Activated T-helper 17 cell treated with anti-CD3 and anti-CD28 coated beads, Interleukin-2, amount 50 U/mL, for 72 hours (primary cell): ENCODE measurements around the gene TCOF1. TPM values are rescaled to one million over a fixed set of nuclear protein-coding genes. Genes with fewer than 3 reads are reported as not detected.
A peak's percentile ranks its signal among the peaks of the same experiment; 100 is the strongest.

Source experiments
- ATAC-seq: fragments of 150-1000 bp; cut with Tn5 transposase; replicated peaks from 2 replicates; pipeline ENCODE4 v1.10.0; 2021; ENCODE audit warnings: mild to moderate bottlenecking, moderate library complexity
- H3K27ac Mint-ChIP-seq: one replicate; pipeline ENCODE4 v1.8.0; 2022; ENCODE audit warnings: mixed read lengths
- H3K27me3 Mint-ChIP-seq: one replicate; pipeline ENCODE4 v1.8.0; 2022; ENCODE audit warnings: mixed read lengths
- H3K36me3 Mint-ChIP-seq: one replicate; pipeline ENCODE4 v1.8.0; 2022; ENCODE audit warnings: low read depth, mild to moderate bottlenecking, mixed read lengths
- H3K4me1 Mint-ChIP-seq: one replicate; pipeline ENCODE4 v1.8.0; 2022; ENCODE audit warnings: mixed read lengths
- H3K4me3 Mint-ChIP-seq: one replicate; pipeline ENCODE4 v1.8.0; 2022; ENCODE audit warnings: mild to moderate bottlenecking, mixed read lengths
- H3K9me3 Mint-ChIP-seq: one replicate; pipeline ENCODE4 v1.8.0; 2022; ENCODE audit warnings: mixed read lengths
- total RNA-seq, 2 donors: library from RNA; stranded (reverse); gene quantifications; one replicate each; pipeline ENCODE4 v1.2.3, GENCODE V29; 2022

The TCOF1 gene
- total RNA-seq, 2 donors from 2014 or later: 55.3 to 117 TPM

- no peak for ATAC-seq
- Mint-ChIP-seq H3K27me3 (no peaks in the 10 kb centered on the region), H3K27ac (peak overlapping the region; percentile 61), H3K4me1 (no peaks in the 10 kb centered on the region), H3K36me3 (peaks cover 99% of the 10 kb centered on the region), H3K4me3 (no peak overlapping the region), H3K9me3 (no peaks in the 10 kb centered on the region)
Measured at GRCh38 chr5:150397782-150398721, 40.6 kb downstream of the TCOF1 start.

- peak; percentile 34 for ATAC-seq
- no peaks in the 10 kb centered on the region for H3K27me3 Mint-ChIP-seq
- peak overlapping the region; percentile 56 for H3K27ac Mint-ChIP-seq
- no peaks in the 10 kb centered on the region for H3K4me1 Mint-ChIP-seq
- H3K9me3 Mint-ChIP-seq: no peaks in the 10 kb centered on the region
- H3K36me3 Mint-ChIP-seq: peaks cover 99% of the 10 kb centered on the region
- H3K4me3 Mint-ChIP-seq: no peak overlapping the region
Measured at GRCh38 chr5:150398722-150399523, 41.4 kb downstream of the TCOF1 start.

DNA sequence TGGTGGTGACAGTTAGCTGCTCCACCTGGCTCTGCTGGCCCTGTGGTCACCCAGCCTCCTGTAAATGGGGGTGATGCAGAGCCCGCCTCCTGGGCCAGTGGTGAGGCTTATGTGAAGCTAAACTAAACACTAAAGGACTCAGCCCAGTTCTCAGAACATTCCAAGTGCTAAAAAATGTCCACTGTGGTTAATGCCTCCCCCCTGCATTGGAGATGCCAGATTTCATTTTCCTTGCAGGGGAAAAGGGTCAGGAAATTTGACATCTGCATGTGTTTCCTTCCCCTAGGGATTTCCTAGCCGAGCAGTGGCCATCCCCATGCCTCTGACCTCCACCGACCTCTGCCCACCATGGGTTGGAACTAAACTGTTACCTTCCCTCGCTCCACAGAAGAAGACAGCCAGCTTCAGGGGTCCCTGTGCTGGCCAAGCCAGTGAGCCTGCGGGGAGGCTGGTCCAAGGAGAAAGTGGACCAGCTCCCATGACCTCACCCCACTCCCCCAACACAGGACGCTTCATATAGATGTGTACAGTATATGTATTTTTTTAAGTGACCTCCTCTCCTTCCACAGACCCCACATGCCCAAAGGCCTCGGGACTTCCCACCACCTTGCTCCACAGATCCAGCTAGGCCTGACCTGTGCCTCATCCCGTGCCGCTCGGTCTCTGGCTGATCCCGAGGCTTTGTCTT, 42.2 kb downstream of the TCOF1 start:
- Mint-ChIP-seq H3K27ac (peak overlapping the region; percentile 85), H3K4me1 (no peaks in the 10 kb centered on the region), H3K27me3 (no peaks in the 10 kb centered on the region), H3K4me3 (no peak overlapping the region), H3K36me3 (peaks cover 99% of the 10 kb centered on the region), H3K9me3 (no peaks in the 10 kb centered on the region)
- no peak for ATAC-seq

DNA sequence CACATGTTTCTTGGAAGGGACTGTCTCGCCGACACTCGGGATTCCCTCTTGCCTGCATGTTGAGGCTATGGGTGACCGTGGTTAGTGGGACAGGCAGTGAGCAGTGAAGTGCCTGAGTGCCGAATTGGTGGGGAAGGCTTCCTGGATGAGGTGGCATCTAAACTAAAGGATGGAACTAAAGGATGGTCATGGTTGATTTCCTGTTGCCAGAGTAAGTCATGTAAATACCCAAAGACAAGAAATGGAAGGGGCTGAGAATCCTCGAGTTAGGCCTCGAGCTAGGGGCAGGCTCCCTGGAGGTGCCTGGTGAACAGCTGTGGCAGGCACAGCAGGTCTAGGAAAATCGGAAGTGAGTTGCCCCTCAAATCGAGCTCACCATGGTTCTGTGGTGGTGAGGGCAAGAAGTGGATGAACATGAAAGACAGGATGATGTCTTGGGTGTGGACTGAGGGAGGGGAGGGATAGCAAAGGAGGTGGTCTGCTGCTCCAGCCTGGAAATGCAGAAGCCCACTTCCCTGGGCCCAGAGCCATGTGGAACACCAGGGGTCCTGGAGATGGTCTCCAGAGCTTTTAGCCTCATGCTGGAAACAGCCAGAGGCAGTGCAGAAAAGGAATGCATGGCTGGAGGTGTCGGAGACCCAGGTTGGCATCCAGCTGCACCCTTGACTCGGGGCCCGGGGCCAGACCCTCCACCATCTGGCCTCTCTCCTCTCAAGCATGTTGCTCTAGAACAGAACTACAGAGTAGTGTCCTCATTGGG, 43.0 kb downstream of the TCOF1 start:
- Mint-ChIP-seq H3K4me3 (no peak overlapping the region), H3K9me3 (no peaks in the 10 kb centered on the region), H3K27me3 (no peaks in the 10 kb centered on the region), H3K4me1 (no peaks in the 10 kb centered on the region), H3K27ac (peak overlapping the region; percentile 85), H3K36me3 (peaks cover 99% of the 10 kb centered on the region)
- no peak for ATAC-seq

GRCh38 chr5:150401076-150401375, 43.5 kb downstream of the TCOF1 start:
- no peaks in the 10 kb centered on the region for H3K27me3 Mint-ChIP-seq
- no peaks in the 10 kb centered on the region for H3K4me1 Mint-ChIP-seq
- H3K9me3 Mint-ChIP-seq: no peaks in the 10 kb centered on the region
- peaks cover 99% of the 10 kb centered on the region for H3K36me3 Mint-ChIP-seq
- no peak overlapping the region for H3K4me3 Mint-ChIP-seq
- peak overlapping the region; percentile 66 for H3K27ac Mint-ChIP-seq
- no peak for ATAC-seq

DNA sequence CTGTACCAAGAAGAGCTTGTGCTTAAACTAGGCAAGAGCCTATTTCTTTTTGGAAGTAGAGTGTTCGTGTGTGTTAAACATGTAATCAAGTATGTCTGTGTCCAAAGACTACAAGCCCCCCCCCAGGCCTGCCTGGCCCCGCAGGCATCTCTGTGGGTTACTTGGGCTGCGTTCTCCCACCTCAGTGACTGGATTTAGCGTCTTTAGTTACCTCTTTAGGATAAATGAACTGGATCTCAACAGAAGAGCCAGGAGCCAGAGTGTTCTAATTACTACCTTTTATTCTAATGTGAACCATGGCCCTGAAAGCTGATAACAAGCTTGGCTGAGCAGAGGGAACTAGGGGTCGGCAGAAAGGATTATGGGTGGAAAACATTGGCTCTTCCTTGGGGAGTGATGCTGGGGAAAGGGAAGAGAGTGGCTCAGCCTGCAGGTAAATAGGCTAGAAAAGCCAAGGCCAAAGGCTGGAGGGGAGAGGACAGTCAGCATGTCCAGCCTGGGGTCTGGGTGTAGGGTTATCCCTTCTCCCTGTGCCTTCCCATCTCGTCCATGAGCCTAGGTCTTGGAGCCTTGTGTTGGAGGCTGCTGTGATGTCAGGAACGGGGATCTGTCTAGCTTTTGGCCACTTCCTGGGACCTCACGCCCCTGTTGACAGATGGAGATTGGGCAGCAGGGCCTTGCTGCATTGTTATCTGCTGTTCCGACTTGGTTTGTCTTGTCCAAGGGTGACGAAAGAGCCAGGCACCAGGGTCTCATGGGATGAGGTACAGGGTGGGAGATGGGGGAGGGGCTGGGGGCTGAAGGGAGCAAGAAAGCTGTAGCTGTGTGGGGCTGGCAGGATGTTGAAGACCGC, 44.1 kb downstream of the TCOF1 start:
- no peaks in the 10 kb centered on the region for H3K9me3 Mint-ChIP-seq
- H3K27me3 Mint-ChIP-seq: no peaks in the 10 kb centered on the region
- peaks cover 99% of the 10 kb centered on the region for H3K36me3 Mint-ChIP-seq
- H3K4me3 Mint-ChIP-seq: no peak overlapping the region
- H3K4me1 Mint-ChIP-seq: no peaks in the 10 kb centered on the region
- H3K27ac Mint-ChIP-seq: peak overlapping the region; percentile 66
- no peak for ATAC-seq

DNA sequence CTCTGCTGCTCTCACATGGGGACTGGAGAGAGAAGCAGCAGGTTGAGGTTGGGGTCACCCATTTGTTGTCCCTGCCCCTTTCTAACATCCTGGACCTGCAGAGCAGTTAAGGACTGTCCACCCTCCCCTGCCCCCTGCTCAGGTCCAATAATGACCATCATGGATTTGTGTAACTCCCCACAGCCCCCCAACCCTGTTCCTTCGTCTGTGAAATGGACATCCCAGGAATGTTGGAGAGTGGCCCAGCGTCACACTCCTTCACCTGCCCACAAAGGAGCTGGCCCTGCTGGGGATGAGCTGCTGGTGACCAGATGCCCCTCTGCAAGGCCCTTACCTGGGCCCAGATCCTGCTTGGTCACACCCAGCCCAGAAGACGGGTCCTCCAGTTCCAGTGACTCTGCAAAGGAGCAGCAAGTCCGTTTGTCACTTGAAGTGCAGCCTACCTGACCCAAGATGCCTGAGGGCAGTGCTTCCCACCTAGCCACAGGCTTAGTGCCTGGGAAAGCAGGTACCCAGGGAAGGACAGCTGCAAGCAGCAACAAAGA, 44.8 kb downstream of the TCOF1 start:
- peaks cover 99% of the 10 kb centered on the region for H3K36me3 Mint-ChIP-seq
- no peak overlapping the region for H3K4me3 Mint-ChIP-seq
- H3K27ac Mint-ChIP-seq: no peak overlapping the region
- ATAC-seq: no peak
- no peaks in the 10 kb centered on the region for H3K9me3 Mint-ChIP-seq
- H3K27me3 Mint-ChIP-seq: no peaks in the 10 kb centered on the region
- H3K4me1 Mint-ChIP-seq: no peaks in the 10 kb centered on the region

DNA sequence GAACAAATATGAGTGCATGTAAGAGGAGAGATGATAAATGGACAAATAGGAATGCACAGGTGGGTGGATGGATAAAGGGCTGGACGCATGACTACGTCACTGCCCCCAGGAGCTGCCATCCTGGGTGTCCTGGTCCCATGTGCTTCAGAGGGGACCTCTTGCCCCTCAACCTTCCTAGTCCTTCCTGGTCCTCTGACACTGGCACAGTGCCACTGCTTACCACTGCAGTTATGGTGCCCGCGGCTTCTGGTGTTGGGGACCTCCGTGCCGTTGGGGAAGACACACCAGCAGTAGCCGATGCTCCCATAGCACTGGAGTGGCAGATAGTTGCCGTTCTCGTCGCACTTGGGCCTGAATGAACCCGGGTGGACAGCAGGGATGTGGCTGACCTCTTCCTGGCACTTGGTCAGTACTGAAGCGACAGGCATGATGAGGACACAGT, 45.4 kb downstream of the TCOF1 start:
- H3K4me3 Mint-ChIP-seq: no peak overlapping the region
- no peaks in the 10 kb centered on the region for H3K4me1 Mint-ChIP-seq
- no peak overlapping the region for H3K27ac Mint-ChIP-seq
- peaks cover 98% of the 10 kb centered on the region for H3K36me3 Mint-ChIP-seq
- H3K9me3 Mint-ChIP-seq: no peaks in the 10 kb centered on the region
- no peaks in the 10 kb centered on the region for H3K27me3 Mint-ChIP-seq
- no peak for ATAC-seq

DNA sequence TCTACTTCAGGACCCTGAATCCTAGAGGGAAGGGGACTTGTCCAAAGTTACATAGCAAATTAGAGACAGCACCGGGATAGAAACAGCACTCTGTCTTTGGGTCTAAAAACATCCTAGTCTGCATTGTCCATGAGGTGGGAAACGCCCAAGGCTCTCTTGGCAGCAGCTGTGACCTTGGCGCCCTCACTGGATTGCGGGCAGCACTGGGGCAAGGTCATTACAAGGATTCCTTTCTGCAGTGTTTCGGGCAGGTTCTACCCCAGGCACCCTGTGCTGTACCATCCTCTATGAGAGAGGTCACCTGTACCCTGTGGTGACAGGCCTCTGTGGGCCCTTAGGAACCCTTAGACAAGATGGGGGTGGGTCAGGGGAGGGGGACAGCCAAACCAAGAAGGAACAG, 46.6 kb downstream of the TCOF1 start:
- Mint-ChIP-seq H3K27ac (no peak overlapping the region), H3K36me3 (peaks cover 98% of the 10 kb centered on the region)
- no peak for ATAC-seq

DNA sequence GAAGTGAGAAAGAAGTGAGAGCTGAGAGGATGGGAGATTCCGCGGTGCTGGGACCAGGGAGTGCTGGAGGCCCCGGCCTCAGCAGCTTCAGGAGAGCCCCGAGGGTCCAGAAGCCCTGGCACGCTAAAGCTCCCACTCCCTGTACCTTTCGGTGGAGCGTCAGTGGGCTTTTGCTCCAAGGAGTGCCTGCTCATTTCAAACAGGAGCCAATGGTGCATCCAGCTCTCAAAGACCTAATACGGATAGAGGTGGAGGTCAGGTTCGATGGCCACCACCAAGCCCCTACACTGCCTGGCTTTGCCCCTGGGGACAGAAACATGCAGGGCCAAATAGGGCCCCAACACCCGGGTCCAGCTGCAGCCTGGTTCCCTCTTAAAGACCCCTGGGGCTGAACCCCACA, 47.0 kb downstream of the TCOF1 start:
- H3K27ac Mint-ChIP-seq: no peak overlapping the region
- H3K4me3 Mint-ChIP-seq: no peak overlapping the region
- no peaks in the 10 kb centered on the region for H3K9me3 Mint-ChIP-seq
- peaks cover 96% of the 10 kb centered on the region for H3K36me3 Mint-ChIP-seq
- no peaks in the 10 kb centered on the region for H3K4me1 Mint-ChIP-seq
- H3K27me3 Mint-ChIP-seq: no peaks in the 10 kb centered on the region
- ATAC-seq: no peak

More for the DNA sequence above, 46.6 kb downstream of the TCOF1 start:
- H3K9me3 Mint-ChIP-seq: no peaks in the 10 kb centered on the region
- H3K27me3 Mint-ChIP-seq: no peaks in the 10 kb centered on the region
- H3K4me1 Mint-ChIP-seq: no peaks in the 10 kb centered on the region
- H3K4me3 Mint-ChIP-seq: no peak overlapping the region

- peaks cover 96% of the 10 kb centered on the region for H3K36me3 Mint-ChIP-seq
- no peak overlapping the region for H3K27ac Mint-ChIP-seq
- H3K27me3 Mint-ChIP-seq: no peaks in the 10 kb centered on the region
- peaks cover 6% of the 10 kb centered on the region for H3K4me1 Mint-ChIP-seq
- ATAC-seq: no peak
- no peaks in the 10 kb centered on the region for H3K9me3 Mint-ChIP-seq
- no peak overlapping the region for H3K4me3 Mint-ChIP-seq
Measured at GRCh38 chr5:150404941-150405816, 47.7 kb downstream of the TCOF1 start.

GRCh38 chr5:150406103-150406722, 48.7 kb downstream of the TCOF1 start:
- Mint-ChIP-seq H3K9me3 (no peaks in the 10 kb centered on the region), H3K36me3 (peaks cover 92% of the 10 kb centered on the region), H3K27me3 (no peaks in the 10 kb centered on the region), H3K27ac (peak overlapping the region; percentile 74), H3K4me3 (no peak overlapping the region), H3K4me1 (peaks cover 12% of the 10 kb centered on the region)
- ATAC-seq: no peak
